GM23338 (cell line): Measurements from ENCODE around the gene ZNF716. TPM values are rescaled to one million over a fixed set of nuclear protein-coding genes. Genes with fewer than 3 reads are reported as not detected.

ENCODE experiments used
- ATAC-seq: fragments of 200-7000 bp; cut with Tn5 transposase; 3 replicates; pipeline ENCODE4 v1.9.1; 2020
- DNase-seq: peaks from one replicate; pipeline ENCODE4 v3.0.0-alpha.2; 2015; ENCODE audit warnings: low spot score
- H2AFZ ChIP-seq: fragments of 200-600 bp; sonication (generic); 2 replicates; pipeline ENCODE4 v1.8.0; 2016; ENCODE audit warnings: antibody characterized with exemption, mild to moderate bottlenecking, moderate library complexity
- H3F3A ChIP-seq: fragments of 200-600 bp; sonication (generic); replicated peaks from 2 replicates; pipeline ENCODE4 v1.8.0; 2017; ENCODE audit warnings: antibody characterized with exemption, mixed run types, low read depth
- H3K27ac ChIP-seq: fragments of 200-600 bp; sonication (generic); 2 replicates; pipeline ENCODE4 v1.6.1; 2016; ENCODE audit warnings: low read depth
- H3K27me3 ChIP-seq: fragments of 200-600 bp; sonication (generic); 2 replicates; pipeline ENCODE4 v1.8.0; 2016; ENCODE audit warnings: mild to moderate bottlenecking, mixed run types, moderate library complexity; ENCODE audit not compliant: insufficient read depth
- H3K36me3 ChIP-seq: fragments of 200-600 bp; sonication (generic); 2 replicates; pipeline ENCODE4 v1.8.0; 2016; ENCODE audit warnings: mild to moderate bottlenecking; ENCODE audit not compliant: insufficient read depth
- H3K4me1 ChIP-seq: fragments of 200-600 bp; sonication (generic); 2 replicates; pipeline ENCODE4 v1.8.0; 2016; ENCODE audit warnings: mild to moderate bottlenecking, moderate library complexity; ENCODE audit not compliant: insufficient read depth
- H3K4me2 ChIP-seq: fragments of 200-600 bp; sonication (generic); 2 replicates; pipeline ENCODE4 v1.7.1; 2017; ENCODE audit warnings: mixed run types
- H3K4me3 ChIP-seq: fragments of 200-600 bp; sonication (generic); 2 replicates; pipeline ENCODE4 v1.6.1; 2016; ENCODE audit warnings: mixed run types
- H3K79me2 ChIP-seq: fragments of 200-600 bp; sonication (generic); replicated peaks from 2 replicates; pipeline ENCODE4 v1.8.0; 2017; ENCODE audit warnings: mild to moderate bottlenecking; ENCODE audit not compliant: insufficient read depth
- H3K9me2 ChIP-seq: fragments of 200-600 bp; sonication (generic); 2 replicates; pipeline ENCODE4 v1.8.0; 2017; ENCODE audit not compliant: insufficient read depth
- H4K20me1 ChIP-seq: fragments of 200-600 bp; sonication (generic); replicated peaks from 2 replicates; pipeline ENCODE4 v1.8.0; 2017; ENCODE audit warnings: mild to moderate bottlenecking; ENCODE audit not compliant: insufficient read depth
- H3K27ac Mint-ChIP-seq: 2 replicates; pipeline ENCODE4 v1.8.0; 2020; ENCODE audit warnings: inconsistent platforms, mild to moderate bottlenecking, moderate library complexity, mixed read lengths
- H3K27me3 Mint-ChIP-seq: 3 replicates; pipeline ENCODE4 v1.8.0; 2022; ENCODE audit warnings: low read depth, mild to moderate bottlenecking, moderate library complexity, mixed read lengths, inconsistent platforms; ENCODE audit not compliant: insufficient read depth, poor library complexity
- H3K36me3 Mint-ChIP-seq: 3 replicates; pipeline ENCODE4 v1.8.0; 2021; ENCODE audit warnings: low read depth, mild to moderate bottlenecking, inconsistent platforms, moderate library complexity, mixed read lengths
- H3K4me1 Mint-ChIP-seq: 3 replicates; pipeline ENCODE4 v1.8.0; 2020; ENCODE audit warnings: mild to moderate bottlenecking, inconsistent platforms, mixed read lengths
- H3K4me3 Mint-ChIP-seq: 3 replicates; pipeline ENCODE4 v1.8.0; 2021; ENCODE audit warnings: moderate library complexity, mild to moderate bottlenecking, inconsistent platforms, mixed read lengths
- H3K9me3 Mint-ChIP-seq: 3 replicates; pipeline ENCODE4 v1.8.0; 2020; ENCODE audit warnings: moderate library complexity, mild to moderate bottlenecking, inconsistent platforms, mixed read lengths
- CREB1 ChIP-seq: fragments of 250-450 bp; sonication (Bioruptor Pico); IDR thresholded peaks from 2 replicates; pipeline ENCODE4 v1.5.0; 2020; ENCODE audit warnings: low read depth, mild to moderate bottlenecking, moderate library complexity
- CTCF ChIP-seq, 2 experiments: fragments of 200-600 bp in 1 of 2; sonication (generic) in 1 of 2; conservative IDR thresholded peaks; 2 replicates each; pipeline versions ENCODE4 v1.5.1 to v1.6.1; 2016 to 2017; ENCODE audit warnings: antibody characterized with exemption in 2 of 2, low read depth in 2 of 2, mild to moderate bottlenecking in 2 of 2, moderate library complexity in 1 of 2
- EZH2 ChIP-seq: fragments of 200-600 bp; sonication (generic); IDR thresholded peaks from one replicate; pipeline ENCODE4 v1.8.0; 2017; ENCODE audit warnings: antibody characterized with exemption, mild to moderate bottlenecking, low read depth; ENCODE audit not compliant: unreplicated experiment
- EZH2phosphoT487 ChIP-seq: fragments of 200-600 bp; sonication (generic); IDR thresholded peaks from one replicate; pipeline ENCODE4 v1.8.1; 2018; ENCODE audit warnings: antibody characterized with exemption; ENCODE audit not compliant: unreplicated experiment
- JUNB ChIP-seq: IDR thresholded peaks from one replicate; pipeline ENCODE4 v1.6.1; 2016; ENCODE audit warnings: antibody characterized with exemption; ENCODE audit not compliant: unreplicated experiment
- NANOG ChIP-seq: IDR thresholded peaks from 2 replicates; pipeline ENCODE4 v1.6.1; 2016; ENCODE audit warnings: antibody characterized with exemption, borderline replicate concordance
- POLR2AphosphoS5 ChIP-seq: IDR thresholded peaks from 2 replicates; pipeline ENCODE4 v1.6.1; 2016; ENCODE audit warnings: antibody characterized with exemption, low read depth
- REST ChIP-seq: IDR thresholded peaks from one replicate; pipeline ENCODE4 v1.6.1; 2018; ENCODE audit warnings: antibody characterized with exemption; ENCODE audit not compliant: unreplicated experiment
- ZNF114 ChIP-seq: fragments of 250-450 bp; sonication (Bioruptor Pico); IDR thresholded peaks from 2 replicates; pipeline ENCODE4 v1.5.0; 2020; ENCODE audit warnings: mild to moderate bottlenecking, moderate library complexity
- ZNF331 ChIP-seq: fragments of 250-450 bp; sonication (Bioruptor Pico); IDR thresholded peaks from 2 replicates; pipeline ENCODE4 v1.5.0; 2020; ENCODE audit warnings: low read depth, mild to moderate bottlenecking, moderate library complexity
- long read RNA-seq: library from polyadenylated mRNA; unstranded; transcript quantifications from one replicate; pipeline ENCODE4 v2.0.0, GENCODE V29; 2020; ENCODE audit not compliant: unreplicated experiment
- polyA plus RNA-seq: library from polyadenylated mRNA; unstranded; fragments of >200 nt; fragmentation: Nextera tagmentation; extraction: Ambion mirVana; gene quantifications from 2 replicates; pipeline ENCODE4 v1.2.1, GENCODE V29; 2016
- total RNA-seq: library from RNA; depleted of rRNA; stranded (reverse); fragments of >200 nt; shearing (Covaris generic); gene quantifications from 2 replicates; pipeline ENCODE4 v1.2.3, GENCODE V29; 2014; rRNA removed

Gene ZNF716
- total RNA-seq (not detected in 2 replicates), polyA plus RNA-seq (not detected in 2 replicates)
- long read RNA-seq: 0 reads

- Mint-ChIP-seq H3K4me1 (no peaks in the 10 kb centered on the region), H3K36me3 (peaks cover 21% of the 10 kb centered on the region)
Observed at GRCh38 chr7:57449904-57450303, at the start of gene ZNF716. Gene ZNF716 (plus strand): TSS chr7:57450177. CDS start chr7:57450289, 112 bp downstream.

GRCh38 chr7:57400531-57401155 lies 49.3 kb upstream of the ZNF716 start:
- H3K36me3 ChIP-seq: no peaks in the 10 kb centered on the region; the same call in 1 of the 2 replicates
- DNase-seq: no peak
- no peak overlapping the region for H2AFZ ChIP-seq
- Mint-ChIP-seq H3K4me1 (no peaks in the 10 kb centered on the region), H3K4me3 (no peak overlapping the region), H3K27ac (no peak overlapping the region), H3K27me3 (peaks cover 3% of the 10 kb centered on the region), H3K36me3 (peaks cover 35% of the 10 kb centered on the region), H3K9me3 (peaks cover 98% of the 10 kb centered on the region)
- no peaks in the 10 kb centered on the region for H3K4me1 ChIP-seq
- no peak overlapping the region for H3K4me3 ChIP-seq
- no peak overlapping the region for H3K4me2 ChIP-seq
- H3K27me3 ChIP-seq: no peaks in the 10 kb centered on the region
- no peaks in the 10 kb centered on the region for H3K9me2 ChIP-seq
- H3K27ac ChIP-seq: no peak overlapping the region
- H3F3A ChIP-seq: no peaks in the 10 kb centered on the region
- ATAC-seq: no peak
- no peaks in the 10 kb centered on the region for H3K79me2 ChIP-seq
- H4K20me1 ChIP-seq: no peaks in the 10 kb centered on the region
- TF ChIP-seq CTCF (conservative IDR thresholded peaks at IDR 0.05; ENCODE audit: low read depth in 2 of 2) (no peak), ZNF331 (no peak), NANOG (no peak), EZH2phosphoT487 (no peak), JUNB (no peak), CREB1 (no peak)

More at GRCh38 chr7:57449904-57450303, at the start of gene ZNF716:
- Histone ChIP-seq H3K27ac (no peak within 1 kb of the TSS), H3K79me2 (no peaks in the 10 kb centered on the region), H3K4me1 (no peaks in the 10 kb centered on the region), H3K27me3 (no peaks in the 10 kb centered on the region), H3F3A (no peaks in the 10 kb centered on the region), H3K4me2 (no peak within 1 kb of the TSS), H4K20me1 (no peaks in the 10 kb centered on the region), H3K4me3 (no peak within 1 kb of the TSS; the same call in 1 of the 2 replicates), H3K9me2 (no peaks in the 10 kb centered on the region), H2AFZ (no peak within 1 kb of the TSS), H3K36me3 (peaks cover 8% of the 10 kb centered on the region; the same call in 1 of the 2 replicates)
- TF ChIP-seq POLR2AphosphoS5 (no peak), EZH2 (no peak), REST (no peak), ZNF114 (CRISPR knock-in tag) (no peak), ZNF331 (no peak)
- ATAC-seq: no peak
- Mint-ChIP-seq H3K27ac (no peak within 1 kb of the TSS), H3K4me3 (no peak within 1 kb of the TSS), H3K9me3 (peaks cover 89% of the 10 kb centered on the region), H3K27me3 (peaks cover 3% of the 10 kb centered on the region)
- DNase-seq: no peak
